ENCODE measurements around the gene MAP3K21.

The MAP3K21 gene

DNA sequence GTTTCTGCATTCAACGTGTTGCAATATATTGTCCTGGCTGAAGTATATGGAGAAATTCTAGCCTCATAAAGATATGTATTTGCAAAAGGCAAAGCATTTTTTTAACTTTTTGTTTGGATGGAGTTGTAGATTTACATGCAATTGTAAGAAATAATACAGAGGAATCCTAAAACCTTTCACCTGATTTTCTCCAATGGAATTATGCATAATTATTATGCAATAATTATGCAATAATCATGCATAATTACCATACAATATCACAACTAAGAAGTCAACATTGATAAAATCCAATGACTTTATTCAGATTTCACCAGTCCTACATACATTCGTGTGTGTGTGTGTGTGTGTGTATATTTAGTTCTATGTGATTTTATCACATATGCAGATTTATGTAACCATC is 7.5 kb upstream of the MAP3K21 start:
- no peak for DNase-seq (ENCODE audit: low read depth)
- TF ChIP-seq, protein P1, sequence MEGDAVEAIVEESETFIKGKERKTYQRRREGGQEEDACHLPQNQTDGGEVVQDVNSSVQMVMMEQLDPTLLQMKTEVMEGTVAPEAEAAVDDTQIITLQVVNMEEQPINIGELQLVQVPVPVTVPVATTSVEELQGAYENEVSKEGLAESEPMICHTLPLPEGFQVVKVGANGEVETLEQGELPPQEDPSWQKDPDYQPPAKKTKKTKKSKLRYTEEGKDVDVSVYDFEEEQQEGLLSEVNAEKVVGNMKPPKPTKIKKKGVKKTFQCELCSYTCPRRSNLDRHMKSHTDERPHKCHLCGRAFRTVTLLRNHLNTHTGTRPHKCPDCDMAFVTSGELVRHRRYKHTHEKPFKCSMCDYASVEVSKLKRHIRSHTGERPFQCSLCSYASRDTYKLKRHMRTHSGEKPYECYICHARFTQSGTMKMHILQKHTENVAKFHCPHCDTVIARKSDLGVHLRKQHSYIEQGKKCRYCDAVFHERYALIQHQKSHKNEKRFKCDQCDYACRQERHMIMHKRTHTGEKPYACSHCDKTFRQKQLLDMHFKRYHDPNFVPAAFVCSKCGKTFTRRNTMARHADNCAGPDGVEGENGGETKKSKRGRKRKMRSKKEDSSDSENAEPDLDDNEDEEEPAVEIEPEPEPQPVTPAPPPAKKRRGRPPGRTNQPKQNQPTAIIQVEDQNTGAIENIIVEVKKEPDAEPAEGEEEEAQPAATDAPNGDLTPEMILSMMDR (IDR thresholded peaks at IDR 0.05; ENCODE audit: control insufficient read depth, extremely low read depth, insufficient read depth) = no peak
- H3K4me3 ChIP-seq (ENCODE audit: low read depth, low read length) = no peak overlapping the region

DNA sequence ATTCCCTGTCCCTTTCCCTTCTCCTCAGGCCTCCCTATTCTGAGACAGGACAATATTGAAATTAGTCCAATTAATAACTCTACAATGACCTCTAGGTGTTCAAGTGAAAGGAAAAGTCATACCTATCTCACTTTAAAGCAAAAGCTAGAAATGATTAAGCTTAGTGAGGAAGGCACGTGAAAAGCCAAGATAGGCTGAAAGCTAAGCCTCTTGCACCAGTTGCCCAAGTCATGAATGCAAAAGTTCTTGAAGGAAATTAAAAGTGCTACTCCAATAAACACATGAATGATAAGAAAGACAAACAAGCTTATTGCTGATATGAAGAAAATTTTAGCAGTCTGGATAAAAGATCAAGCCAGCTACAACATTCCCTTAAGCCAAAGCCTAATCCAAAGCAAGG is 3.8 kb upstream of the MAP3K21 start:
- no peak overlapping the region for H3K4me3 ChIP-seq (ENCODE audit: low read depth, low read length)

DNA sequence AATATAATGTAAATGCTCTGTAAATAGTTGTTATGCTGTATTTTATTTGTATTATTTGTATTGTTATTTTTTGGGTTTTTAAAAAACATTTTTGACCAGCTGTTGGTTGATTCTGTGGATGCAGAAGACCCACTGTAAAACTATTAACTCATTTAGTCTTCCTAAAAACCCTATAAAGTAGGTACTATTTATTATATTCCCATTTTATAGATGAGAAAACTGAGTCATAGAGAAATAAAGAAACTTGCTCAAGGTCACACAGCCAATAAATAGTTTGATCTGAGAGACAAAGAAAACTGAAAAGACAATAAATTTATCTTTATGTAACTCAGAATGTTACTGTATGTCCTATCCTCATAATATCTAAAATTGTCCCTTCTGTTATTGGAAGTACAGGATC is 1.2 kb upstream of the MAP3K21 start:
- no peak overlapping the region for H3K4me3 ChIP-seq (ENCODE audit: low read depth, low read length)
- TF ChIP-seq, protein P1 (IDR thresholded peaks at IDR 0.05; ENCODE audit: control insufficient read depth, extremely low read depth, insufficient read depth) = no peak
- no peak for DNase-seq (ENCODE audit: low read depth)

More for the DNA sequence above, 3.8 kb upstream of the MAP3K21 start:
- TF ChIP-seq, protein P1 (IDR thresholded peaks at IDR 0.05; ENCODE audit: control insufficient read depth, extremely low read depth, insufficient read depth) = no peak
- no peak for DNase-seq (ENCODE audit: low read depth)

DNA sequence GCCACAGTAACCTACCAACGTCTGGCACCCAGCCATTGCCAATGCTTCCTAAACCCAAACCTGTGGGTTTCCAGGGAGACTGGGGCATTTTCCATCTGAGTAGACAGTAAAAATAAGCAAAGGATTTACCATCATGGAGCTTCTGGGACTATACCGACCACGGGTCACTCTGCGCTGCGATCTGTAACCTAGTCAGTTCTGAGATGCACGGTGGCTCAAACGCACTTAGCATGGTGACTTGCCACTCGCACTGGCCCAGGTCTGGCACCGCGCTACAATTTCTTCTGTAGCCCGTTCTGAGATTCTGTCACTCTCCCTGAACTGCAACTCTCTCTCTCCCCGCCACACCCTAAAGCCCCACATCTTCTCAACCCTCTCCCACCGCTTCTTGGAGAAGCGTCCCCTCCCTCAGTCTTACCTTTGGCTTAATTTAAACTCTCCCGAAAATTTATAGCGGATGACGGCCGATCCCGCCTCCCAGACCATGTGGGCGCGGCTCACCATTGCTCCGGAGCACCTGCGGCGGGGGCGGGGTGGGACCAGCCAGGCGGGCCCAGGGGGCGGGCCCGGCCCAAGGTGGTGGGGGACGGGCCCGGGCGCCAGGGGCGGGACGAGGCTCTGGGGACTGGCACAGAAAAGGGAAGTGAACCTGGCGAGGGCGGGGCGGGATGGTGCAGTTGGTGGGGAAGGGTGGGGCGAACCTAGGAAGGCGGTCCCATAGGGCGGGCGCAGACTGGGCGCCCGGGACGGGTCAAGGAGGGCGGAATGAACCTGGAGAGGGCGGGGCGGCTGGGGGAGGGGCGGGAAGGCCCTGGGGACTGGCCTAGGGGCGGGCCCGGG is 493 bp upstream of the MAP3K21 start:
- TF ChIP-seq, protein P1 (IDR thresholded peaks at IDR 0.05; ENCODE audit: control insufficient read depth, extremely low read depth, insufficient read depth) = no peak
- peak; percentile 85 for DNase-seq (ENCODE audit: low read depth)
- H3K4me3 ChIP-seq (ENCODE audit: low read depth, low read length) = peak overlapping the region; percentile 50

DNA sequence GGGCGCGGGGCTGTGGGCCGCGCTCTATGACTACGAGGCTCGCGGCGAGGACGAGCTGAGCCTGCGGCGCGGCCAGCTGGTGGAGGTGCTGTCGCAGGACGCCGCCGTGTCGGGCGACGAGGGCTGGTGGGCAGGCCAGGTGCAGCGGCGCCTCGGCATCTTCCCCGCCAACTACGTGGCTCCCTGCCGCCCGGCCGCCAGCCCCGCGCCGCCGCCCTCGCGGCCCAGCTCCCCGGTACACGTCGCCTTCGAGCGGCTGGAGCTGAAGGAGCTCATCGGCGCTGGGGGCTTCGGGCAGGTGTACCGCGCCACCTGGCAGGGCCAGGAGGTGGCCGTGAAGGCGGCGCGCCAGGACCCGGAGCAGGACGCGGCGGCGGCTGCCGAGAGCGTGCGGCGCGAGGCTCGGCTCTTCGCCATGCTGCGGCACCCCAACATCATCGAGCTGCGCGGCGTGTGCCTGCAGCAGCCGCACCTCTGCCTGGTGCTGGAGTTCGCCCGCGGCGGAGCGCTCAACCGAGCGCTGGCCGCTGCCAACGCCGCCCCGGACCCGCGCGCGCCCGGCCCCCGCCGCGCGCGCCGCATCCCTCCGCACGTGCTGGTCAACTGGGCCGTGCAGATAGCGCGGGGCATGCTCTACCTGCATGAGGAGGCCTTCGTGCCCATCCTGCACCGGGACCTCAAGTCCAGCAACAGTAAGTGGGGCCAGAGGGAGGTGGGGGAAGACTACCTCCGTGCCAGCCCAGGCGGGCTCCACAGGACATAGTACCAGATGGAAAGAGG is 808 bp downstream of the MAP3K21 start:
- H3K4me3 ChIP-seq (ENCODE audit: low read depth, low read length) = peak overlapping the region; percentile 49
- TF ChIP-seq, protein P1 (IDR thresholded peaks at IDR 0.05; ENCODE audit: control insufficient read depth, extremely low read depth, insufficient read depth) = no peak
- DNase-seq (ENCODE audit: low read depth) = no peak

DNA sequence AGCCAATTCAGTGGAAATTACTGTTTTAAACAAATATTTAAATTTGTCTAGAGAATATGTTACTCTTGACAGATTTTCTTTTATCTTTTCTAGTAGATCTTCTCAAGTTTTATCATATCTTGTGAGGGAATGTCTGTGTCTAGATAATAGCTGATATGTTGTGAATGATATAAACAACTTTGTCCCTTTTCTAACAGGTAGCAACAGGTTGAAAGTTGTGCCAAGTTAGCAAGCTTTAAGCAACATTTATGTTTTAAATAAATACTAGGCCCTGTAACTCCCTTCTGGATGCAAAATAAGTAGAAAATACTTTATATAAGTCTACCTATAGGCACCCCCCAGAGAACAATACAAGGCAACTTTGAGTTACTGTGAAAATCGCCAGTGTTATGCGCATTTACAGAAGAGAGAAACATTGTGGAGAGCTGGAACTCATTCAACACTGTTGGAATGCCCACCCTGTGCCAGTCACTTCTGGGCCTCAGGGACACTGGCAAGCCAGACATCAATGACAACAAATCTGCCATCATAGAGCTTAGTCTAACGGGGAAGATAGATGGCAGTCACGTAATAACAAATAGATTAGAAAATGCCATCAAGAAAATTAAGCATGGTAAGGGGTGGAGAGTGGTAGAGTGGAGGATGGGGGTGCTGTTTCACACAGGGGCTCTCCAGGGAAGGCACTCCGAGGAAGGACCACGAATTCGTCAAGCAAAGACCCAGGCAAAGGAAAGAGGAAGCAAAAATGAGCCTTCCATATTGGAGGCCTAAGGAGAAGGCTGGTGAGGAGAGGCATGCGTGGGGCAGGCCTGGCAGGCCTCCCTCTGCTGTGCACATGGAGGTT is 4.4 kb downstream of the MAP3K21 start:
- DNase-seq (ENCODE audit: low read depth) = no peak
- no peak overlapping the region for H3K4me3 ChIP-seq (ENCODE audit: low read depth, low read length)
- TF ChIP-seq, protein P1 (IDR thresholded peaks at IDR 0.05; ENCODE audit: control insufficient read depth, extremely low read depth, insufficient read depth) = no peak

Data from LNCaP clone FGC (cell line).